Activated T-cell treated with anti-CD3 and anti-CD28 coated beads, Interleukin-2, amount 50 U/mL, for 24 hours (primary cell): Measurements from ENCODE around the gene PCSK5.

Source experiments
- DNase-seq: peaks from one replicate; pipeline ENCODE4 v3.0.0-alpha.2; 2020
- H3K27ac Mint-ChIP-seq: 2 replicates; pipeline ENCODE4 v1.8.0; 2020; ENCODE audit warnings: mild to moderate bottlenecking, mixed read lengths
- H3K27me3 Mint-ChIP-seq: 2 replicates; pipeline ENCODE4 v1.8.0; 2020; ENCODE audit warnings: mixed read lengths
- H3K36me3 Mint-ChIP-seq: 2 replicates; pipeline ENCODE4 v1.8.0; 2020; ENCODE audit warnings: low read depth, mixed read lengths
- H3K4me1 Mint-ChIP-seq: 2 replicates; pipeline ENCODE4 v1.8.0; 2020; ENCODE audit warnings: low read depth, mixed read lengths
- H3K4me3 Mint-ChIP-seq: 2 replicates; pipeline ENCODE4 v1.8.0; 2020; ENCODE audit warnings: mild to moderate bottlenecking, moderate library complexity, mixed read lengths
- H3K9me3 Mint-ChIP-seq: 2 replicates; pipeline ENCODE4 v1.8.0; 2020; ENCODE audit warnings: mixed read lengths

PCSK5 gene

GRCh38 chr9:76200745-76201144 is 310.3 kb downstream of the PCSK5 start:
- DNase-seq, result no peak
- no peaks in the 10 kb centered on the region for H3K9me3 Mint-ChIP-seq
- H3K27me3 Mint-ChIP-seq, result peaks cover 2% of the 10 kb centered on the region
- H3K4me1 Mint-ChIP-seq, result no peaks in the 10 kb centered on the region
- H3K4me3 Mint-ChIP-seq, result no peak overlapping the region
- no peaks in the 10 kb centered on the region for H3K36me3 Mint-ChIP-seq
- no peak overlapping the region for H3K27ac Mint-ChIP-seq

- Mint-ChIP-seq H3K4me3 (no peak overlapping the region), H3K4me1 (no peaks in the 10 kb centered on the region), H3K36me3 (no peaks in the 10 kb centered on the region), H3K27me3 (peaks cover 3% of the 10 kb centered on the region), H3K9me3 (no peaks in the 10 kb centered on the region), H3K27ac (no peak overlapping the region)
- DNase-seq, result no peak
Observed at GRCh38 chr9:76203373-76203772, 312.9 kb downstream of the PCSK5 start.

GRCh38 chr9:76206821-76207220 is 316.3 kb downstream of the PCSK5 start:
- H3K9me3 Mint-ChIP-seq, result no peaks in the 10 kb centered on the region
- H3K27ac Mint-ChIP-seq, result no peak overlapping the region
- no peak for DNase-seq
- no peaks in the 10 kb centered on the region for H3K4me1 Mint-ChIP-seq
- H3K27me3 Mint-ChIP-seq, result peaks cover 3% of the 10 kb centered on the region
- H3K4me3 Mint-ChIP-seq, result no peak overlapping the region
- no peaks in the 10 kb centered on the region for H3K36me3 Mint-ChIP-seq

- H3K27ac Mint-ChIP-seq, result no peak overlapping the region
- no peak for DNase-seq
- H3K4me3 Mint-ChIP-seq, result no peak overlapping the region
Observed at GRCh38 chr9:76213751-76214150, 323.3 kb downstream of the PCSK5 start.

GRCh38 chr9:76215066-76215465 is 324.6 kb downstream of the PCSK5 start:
- H3K4me1 Mint-ChIP-seq, result no peaks in the 10 kb centered on the region
- no peak overlapping the region for H3K4me3 Mint-ChIP-seq
- DNase-seq, result no peak
- no peak overlapping the region for H3K27ac Mint-ChIP-seq
- no peaks in the 10 kb centered on the region for H3K9me3 Mint-ChIP-seq
- H3K27me3 Mint-ChIP-seq, result no peaks in the 10 kb centered on the region
- H3K36me3 Mint-ChIP-seq, result no peaks in the 10 kb centered on the region

More at GRCh38 chr9:76213751-76214150, 323.3 kb downstream of the PCSK5 start:
- Mint-ChIP-seq H3K9me3 (no peaks in the 10 kb centered on the region), H3K27me3 (no peaks in the 10 kb centered on the region), H3K4me1 (no peaks in the 10 kb centered on the region), H3K36me3 (no peaks in the 10 kb centered on the region)

GRCh38 chr9:76216161-76216649 is 325.7 kb downstream of the PCSK5 start:
- DNase-seq, result no peak
- Mint-ChIP-seq H3K4me3 (no peak overlapping the region), H3K36me3 (no peaks in the 10 kb centered on the region), H3K9me3 (no peaks in the 10 kb centered on the region), H3K4me1 (no peaks in the 10 kb centered on the region), H3K27me3 (no peaks in the 10 kb centered on the region), H3K27ac (no peak overlapping the region)

- no peaks in the 10 kb centered on the region for H3K4me1 Mint-ChIP-seq
- H3K36me3 Mint-ChIP-seq, result no peaks in the 10 kb centered on the region
- H3K27me3 Mint-ChIP-seq, result no peaks in the 10 kb centered on the region
- no peak for DNase-seq
- no peak overlapping the region for H3K4me3 Mint-ChIP-seq
- H3K27ac Mint-ChIP-seq, result no peak overlapping the region
- no peaks in the 10 kb centered on the region for H3K9me3 Mint-ChIP-seq
Observed at GRCh38 chr9:76218117-76218885, 327.8 kb downstream of the PCSK5 start.

DNA sequence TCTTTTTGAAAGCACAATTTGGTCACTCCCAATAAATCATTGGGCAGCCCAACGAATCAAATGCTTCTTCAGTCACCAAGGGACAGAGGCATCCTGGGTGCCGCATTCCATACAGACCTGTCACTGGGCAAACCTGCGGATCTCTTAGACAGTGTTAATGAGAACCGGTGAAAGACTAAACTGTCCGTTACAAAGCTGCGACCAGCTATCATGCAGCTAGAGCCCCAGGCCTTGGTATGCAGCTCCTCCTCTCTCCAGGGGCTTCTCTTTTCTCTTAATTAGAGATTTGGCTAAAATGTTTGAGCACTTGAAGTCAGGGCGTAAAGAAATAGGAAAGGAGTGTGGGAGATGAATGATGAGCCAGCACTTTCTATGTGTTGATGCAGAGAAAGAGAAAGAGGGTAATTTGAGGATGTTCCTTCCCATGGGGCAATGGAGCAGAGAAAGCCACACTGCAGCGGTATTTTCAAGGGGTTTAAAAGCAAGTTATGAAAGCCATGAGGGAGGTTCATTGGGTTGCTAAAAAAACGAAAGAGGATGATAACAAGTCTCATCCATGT is 328.5 kb downstream of the PCSK5 start:
- Mint-ChIP-seq H3K27ac (no peak overlapping the region), H3K4me1 (no peaks in the 10 kb centered on the region), H3K9me3 (no peaks in the 10 kb centered on the region), H3K36me3 (no peaks in the 10 kb centered on the region), H3K4me3 (no peak overlapping the region), H3K27me3 (no peaks in the 10 kb centered on the region)
- no peak for DNase-seq

DNA sequence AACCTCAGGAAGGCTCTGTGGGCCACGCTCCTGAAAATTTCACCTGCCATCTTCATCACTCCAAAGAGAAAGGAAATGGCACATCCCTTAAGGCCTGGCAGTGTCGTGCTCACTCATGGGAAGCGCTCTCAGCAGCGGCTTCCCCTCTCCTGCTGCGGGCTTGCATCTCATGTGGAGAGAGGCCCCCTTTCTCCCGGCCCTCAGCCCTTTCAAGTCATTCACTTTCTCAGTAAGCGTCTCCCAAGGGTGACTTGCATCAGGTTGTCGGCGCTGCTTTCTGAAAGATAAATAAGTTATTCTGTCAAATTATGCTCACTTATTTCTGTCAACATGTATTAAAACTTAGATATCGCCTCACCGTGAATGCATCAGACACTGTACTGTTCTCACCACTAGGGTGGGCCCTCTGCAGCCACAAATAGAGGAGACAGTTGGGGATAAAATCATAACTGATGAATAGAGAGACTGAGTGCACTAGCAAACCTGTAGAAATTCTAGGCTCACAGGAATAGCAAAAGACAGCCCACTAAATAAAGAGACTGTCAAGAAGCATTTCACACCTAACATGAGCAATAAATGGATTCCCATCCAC is 329.2 kb downstream of the PCSK5 start:
- no peak overlapping the region for H3K27ac Mint-ChIP-seq
- H3K4me1 Mint-ChIP-seq, result no peaks in the 10 kb centered on the region
- H3K36me3 Mint-ChIP-seq, result no peaks in the 10 kb centered on the region
- H3K27me3 Mint-ChIP-seq, result no peaks in the 10 kb centered on the region
- no peak overlapping the region for H3K4me3 Mint-ChIP-seq
- H3K9me3 Mint-ChIP-seq, result no peaks in the 10 kb centered on the region
- no peak for DNase-seq

GRCh38 chr9:76221423-76221822 is 330.9 kb downstream of the PCSK5 start:
- H3K27me3 Mint-ChIP-seq, result no peaks in the 10 kb centered on the region
- no peaks in the 10 kb centered on the region for H3K9me3 Mint-ChIP-seq
- H3K4me3 Mint-ChIP-seq, result no peak overlapping the region
- H3K4me1 Mint-ChIP-seq, result no peaks in the 10 kb centered on the region
- DNase-seq, result no peak
- no peaks in the 10 kb centered on the region for H3K36me3 Mint-ChIP-seq
- no peak overlapping the region for H3K27ac Mint-ChIP-seq

DNA sequence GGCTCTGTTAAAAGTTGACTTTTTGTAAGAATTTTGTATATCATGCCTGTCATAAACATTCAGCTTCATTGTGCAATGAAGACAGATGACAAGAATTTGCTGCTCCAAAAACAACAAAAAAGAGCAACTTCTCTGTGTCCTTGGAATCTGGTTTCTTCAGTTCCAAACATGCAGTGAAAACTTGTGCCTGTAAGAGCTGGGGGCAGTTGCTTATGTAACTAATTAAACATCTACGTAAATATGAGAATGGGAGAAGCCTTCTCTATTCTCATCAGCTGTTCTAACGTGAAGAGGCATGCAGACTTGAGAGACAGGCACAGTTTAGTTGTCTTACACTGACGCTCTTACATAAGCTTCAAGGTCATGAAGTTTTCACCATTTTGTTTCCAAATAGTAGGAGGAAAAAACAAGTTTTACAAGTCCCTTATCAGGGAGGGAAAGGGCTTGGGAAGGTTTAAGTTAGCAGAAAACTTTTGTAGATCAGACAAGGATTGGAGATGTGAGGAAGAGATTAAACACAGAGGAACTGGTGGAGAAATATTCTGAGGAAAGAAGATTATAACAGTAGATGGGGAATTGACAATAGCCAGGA is 333.4 kb downstream of the PCSK5 start:
- Mint-ChIP-seq H3K9me3 (no peaks in the 10 kb centered on the region), H3K4me1 (no peaks in the 10 kb centered on the region), H3K36me3 (no peaks in the 10 kb centered on the region), H3K4me3 (no peak overlapping the region), H3K27me3 (no peaks in the 10 kb centered on the region), H3K27ac (no peak overlapping the region)
- DNase-seq, result no peak

- Mint-ChIP-seq H3K4me1 (no peaks in the 10 kb centered on the region), H3K4me3 (no peak overlapping the region), H3K27ac (no peak overlapping the region), H3K9me3 (no peaks in the 10 kb centered on the region), H3K27me3 (no peaks in the 10 kb centered on the region), H3K36me3 (no peaks in the 10 kb centered on the region)
- DNase-seq, result no peak
Observed at GRCh38 chr9:76227156-76227555, 336.7 kb downstream of the PCSK5 start.

DNA sequence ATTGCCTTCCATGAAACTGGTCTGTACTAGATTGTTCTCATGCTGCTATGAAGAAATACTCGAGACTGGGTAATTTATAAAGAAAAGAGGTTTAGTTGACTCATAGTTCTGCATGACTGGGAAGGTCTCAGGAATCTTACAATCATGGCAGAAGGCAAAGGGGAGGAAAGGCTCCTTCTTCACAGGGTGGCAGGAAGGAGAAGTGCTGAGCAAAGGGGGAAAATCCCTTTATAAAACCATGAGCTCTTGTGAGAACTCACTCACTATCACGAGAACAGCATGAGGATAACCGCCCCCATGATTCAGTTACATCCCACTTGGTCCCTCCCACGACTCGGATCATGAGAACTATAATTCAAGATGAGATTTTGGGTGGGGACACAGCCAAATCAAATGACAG is 340.5 kb downstream of the PCSK5 start:
- DNase-seq, result no peak
- no peak overlapping the region for H3K4me3 Mint-ChIP-seq
- H3K27me3 Mint-ChIP-seq, result no peaks in the 10 kb centered on the region
- H3K4me1 Mint-ChIP-seq, result no peaks in the 10 kb centered on the region
- H3K9me3 Mint-ChIP-seq, result no peaks in the 10 kb centered on the region
- H3K27ac Mint-ChIP-seq, result no peak overlapping the region
- H3K36me3 Mint-ChIP-seq, result no peaks in the 10 kb centered on the region

DNA sequence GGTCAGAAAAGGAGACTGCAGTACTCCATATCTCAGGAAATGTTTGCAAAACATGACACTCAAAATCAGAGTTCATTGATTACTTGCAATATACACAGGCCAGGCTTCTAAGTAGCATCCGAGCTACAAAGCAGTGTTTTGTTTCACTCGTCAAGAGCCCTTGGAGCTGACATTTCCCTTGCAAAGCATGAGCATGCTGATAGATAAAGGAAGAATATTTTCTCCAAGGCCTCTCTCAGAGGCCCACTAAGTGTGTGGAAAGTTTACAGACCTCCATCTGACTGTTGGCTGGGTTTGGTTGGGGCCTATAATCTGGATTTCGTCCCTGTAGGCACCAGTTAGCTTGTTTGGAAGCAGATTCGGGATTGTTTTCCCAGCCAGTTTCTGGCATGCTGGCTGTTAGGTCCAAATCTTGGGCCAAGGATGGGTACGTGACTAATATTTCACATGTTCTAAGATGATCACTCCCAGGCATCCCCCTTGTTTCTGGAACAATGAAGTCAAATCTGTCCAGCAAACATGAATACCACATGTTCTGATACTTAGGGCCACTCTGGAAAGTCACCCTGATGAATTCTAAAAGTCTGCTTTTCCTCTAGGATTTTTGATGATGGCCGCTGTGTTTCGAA is 342.5 kb downstream of the PCSK5 start:
- Mint-ChIP-seq H3K4me3 (no peak overlapping the region), H3K27ac (no peak overlapping the region), H3K27me3 (no peaks in the 10 kb centered on the region), H3K4me1 (no peaks in the 10 kb centered on the region), H3K9me3 (no peaks in the 10 kb centered on the region), H3K36me3 (no peaks in the 10 kb centered on the region)
- DNase-seq, result no peak
